ENCODE data around the gene ENO2.

ENO2 gene

GRCh38 chr12:6962285-6963015 is 48.1 kb downstream of the ENO2 start:
- no peak for DNase-seq

- no peak for DNase-seq
Measured at GRCh38 chr12:6963016-6963731, 48.8 kb downstream of the ENO2 start.

GRCh38 chr12:6963791-6964413 is 49.5 kb downstream of the ENO2 start:
- no peak for DNase-seq

- no peak for DNase-seq
Measured at GRCh38 chr12:6964605-6965025, 50.2 kb downstream of the ENO2 start.

- peak; percentile 87 to 88 for DNase-seq
Measured at GRCh38 chr12:6965026-6965661, 50.8 kb downstream of the ENO2 start.

- no peak for DNase-seq
Measured at GRCh38 chr12:6965714-6966113, 51.3 kb downstream of the ENO2 start.

- DNase-seq, result no peak
Measured at GRCh38 chr12:6966351-6966750, 52.0 kb downstream of the ENO2 start.

GRCh38 chr12:6967651-6968100 is 53.3 kb downstream of the ENO2 start:
- no peak for DNase-seq

GRCh38 chr12:6968426-6968825 is 54.0 kb downstream of the ENO2 start:
- no peak for DNase-seq

GRCh38 chr12:6970096-6970527 is 55.7 kb downstream of the ENO2 start:
- peak in 1 of 2 experiments; percentile 23 for DNase-seq
